ENCODE data around the gene CERS2.
"Not testable (repeated sequence)": the region's sequence is repeated elsewhere in the genome, so short reads cannot be mapped to it uniquely, and the experiment has no call there.

Gene CERS2

GRCh38 chr1:150971583-150972416, 2.8 kb downstream of the CERS2 start:
- in situ Hi-C loops (cut with HindIII; ENCODE audit: low sequenced_read_pairs) = no loop called here

- in situ Hi-C loops (cut with HindIII; ENCODE audit: low sequenced_read_pairs) = no loop called here
These were observed 3.6 kb downstream of the CERS2 start for GRCh38 chr1:150970808-150971582.

- in situ Hi-C loops (cut with HindIII; ENCODE audit: low sequenced_read_pairs) = no loop called here
These were observed 5.0 kb downstream of the CERS2 start for GRCh38 chr1:150969626-150970025.

- in situ Hi-C loops (cut with HindIII; ENCODE audit: low sequenced_read_pairs) = no loop called here
These were observed 6.1 kb downstream of the CERS2 start for GRCh38 chr1:150968491-150968890.

GRCh38 chr1:150967936-150968335, 6.7 kb downstream of the CERS2 start:
- in situ Hi-C loops (cut with HindIII; ENCODE audit: low sequenced_read_pairs) = no loop called here

- in situ Hi-C loops (cut with HindIII; ENCODE audit: low sequenced_read_pairs) = no loop called here
These were observed 8.6 kb downstream of the CERS2 start for GRCh38 chr1:150966011-150966410.

- in situ Hi-C loops (cut with HindIII; ENCODE audit: low sequenced_read_pairs) = no loop called here
These were observed 9.0 kb downstream of the CERS2 start for GRCh38 chr1:150965605-150966004.

- in situ Hi-C loops (cut with HindIII; ENCODE audit: low sequenced_read_pairs) = no loop called here
These were observed 10.5 kb downstream of the CERS2 start for GRCh38 chr1:150964164-150964489.

GRCh38 chr1:150963321-150964163, 11.1 kb downstream of the CERS2 start:
- in situ Hi-C loops (cut with HindIII; ENCODE audit: low sequenced_read_pairs) = no loop called here

- in situ Hi-C loops (cut with HindIII; ENCODE audit: low sequenced_read_pairs) = no loop called here
These were observed 12.9 kb downstream of the CERS2 start for GRCh38 chr1:150961756-150962155.

- in situ Hi-C loops (cut with HindIII; ENCODE audit: low sequenced_read_pairs) = no loop called here
These were observed 14.0 kb downstream of the CERS2 start for GRCh38 chr1:150960646-150961045.

GRCh38 chr1:150957666-150958065, 17.0 kb downstream of the CERS2 start:
- in situ Hi-C loops (cut with HindIII; ENCODE audit: low sequenced_read_pairs) = no loop called here

GRCh38 chr1:150955280-150955679, 19.4 kb downstream of the CERS2 start:
- in situ Hi-C loops (cut with HindIII; ENCODE audit: low sequenced_read_pairs) = no loop called here

- in situ Hi-C loops (cut with HindIII; ENCODE audit: low sequenced_read_pairs) = no loop called here
These were observed 19.9 kb downstream of the CERS2 start for GRCh38 chr1:150954708-150955107.

- in situ Hi-C loops (cut with HindIII; ENCODE audit: low sequenced_read_pairs) = loop anchor here (5.0 kb wide), 1 partner anchor 37 kb away; the partner anchor contains the start of gene ANXA9
These were observed 29.8 kb downstream of the CERS2 start for GRCh38 chr1:150944856-150945255.

GRCh38 chr1:150931773-150932172, 42.9 kb downstream of the CERS2 start:
- in situ Hi-C loops (cut with HindIII; ENCODE audit: low sequenced_read_pairs) = no loop called here

- in situ Hi-C loops (cut with HindIII; ENCODE audit: low sequenced_read_pairs) = not testable (repeated sequence)
These were observed 45.9 kb downstream of the CERS2 start for GRCh38 chr1:150928775-150929174.

GRCh38 chr1:150928286-150928685, 46.3 kb downstream of the CERS2 start:
- in situ Hi-C loops (cut with HindIII; ENCODE audit: low sequenced_read_pairs) = no loop called here

- in situ Hi-C loops (cut with HindIII; ENCODE audit: low sequenced_read_pairs) = no loop called here
These were observed 47.0 kb downstream of the CERS2 start for GRCh38 chr1:150927624-150928023.

- in situ Hi-C loops (cut with HindIII; ENCODE audit: low sequenced_read_pairs) = no loop called here
These were observed 48.4 kb downstream of the CERS2 start, which contains the start of gene SETDB1 for GRCh38 chr1:150926097-150926741. TSS of gene SETDB1 (plus strand) at chr1:150926363. CDS start at chr1:150927715, 1,352 bp downstream.

GRCh38 chr1:150925080-150925479, 49.6 kb downstream of the CERS2 start:
- in situ Hi-C loops (cut with HindIII; ENCODE audit: low sequenced_read_pairs) = no loop called here
